HG02870 (cell line): ENCODE results near the gene USH1G.
A peak's percentile ranks its signal among the peaks of the same experiment; 100 is the strongest.

Source experiments
- ATAC-seq: cut with Tn5 transposase; IDR thresholded peaks from one replicate; pipeline ENCODE4 v1.9.1; 2021; ENCODE audit warnings: mild to moderate bottlenecking, moderate library complexity; ENCODE audit not compliant: unreplicated experiment

USH1G gene

GRCh38 chr17:74954665-74955421, 31.8 kb upstream of the USH1G start:
- ATAC-seq, result no peak

DNA sequence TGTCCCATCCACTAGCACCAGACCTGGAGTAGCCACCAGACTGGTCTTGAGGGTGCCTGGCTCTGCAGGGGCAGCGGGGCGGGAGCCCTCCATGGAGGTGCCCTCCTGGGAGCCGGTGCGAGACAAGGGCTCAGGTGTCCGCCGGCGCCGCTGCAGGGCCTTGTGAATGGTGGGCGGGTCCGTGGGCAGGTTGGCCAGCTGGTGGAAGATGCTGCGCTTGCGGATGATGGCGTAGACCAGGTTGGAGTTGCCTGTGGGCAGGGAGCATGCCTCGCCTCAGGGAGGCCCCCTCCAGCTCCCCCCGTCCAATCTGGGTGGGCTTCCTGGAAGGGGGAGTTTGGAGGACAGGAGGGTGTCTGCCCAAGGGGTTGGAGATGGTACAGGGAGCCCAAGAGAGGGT, 31.1 kb upstream of the USH1G start:
- ATAC-seq, result no peak

DNA sequence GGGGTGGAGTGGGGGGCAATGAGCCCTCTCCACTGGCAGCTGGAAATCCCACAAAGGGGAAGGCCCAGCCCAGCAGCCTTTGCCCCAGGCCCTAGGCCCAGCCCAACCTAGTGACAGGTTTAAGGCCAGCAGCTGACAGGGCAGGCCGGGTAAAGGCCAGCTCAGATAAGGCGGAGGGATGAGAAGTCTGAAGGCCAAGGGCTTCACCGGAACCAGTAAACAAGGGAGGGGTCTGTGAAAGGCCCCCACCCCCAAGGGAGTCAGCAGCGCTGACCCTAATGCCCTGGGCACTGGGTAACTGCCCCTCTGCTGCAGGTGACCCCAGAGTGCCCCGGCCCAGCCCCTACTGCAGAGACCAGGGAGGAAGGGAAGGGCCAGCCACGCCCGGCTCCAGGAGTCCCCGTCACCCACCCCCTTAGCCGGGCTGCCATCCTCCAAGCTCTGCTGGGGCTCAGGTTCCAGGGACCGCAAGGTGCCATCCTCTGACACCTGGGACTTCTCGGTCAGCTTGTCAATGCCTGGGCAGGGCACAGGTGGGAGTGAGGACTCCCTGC, 30.2 kb upstream of the USH1G start:
- no peak for ATAC-seq

DNA sequence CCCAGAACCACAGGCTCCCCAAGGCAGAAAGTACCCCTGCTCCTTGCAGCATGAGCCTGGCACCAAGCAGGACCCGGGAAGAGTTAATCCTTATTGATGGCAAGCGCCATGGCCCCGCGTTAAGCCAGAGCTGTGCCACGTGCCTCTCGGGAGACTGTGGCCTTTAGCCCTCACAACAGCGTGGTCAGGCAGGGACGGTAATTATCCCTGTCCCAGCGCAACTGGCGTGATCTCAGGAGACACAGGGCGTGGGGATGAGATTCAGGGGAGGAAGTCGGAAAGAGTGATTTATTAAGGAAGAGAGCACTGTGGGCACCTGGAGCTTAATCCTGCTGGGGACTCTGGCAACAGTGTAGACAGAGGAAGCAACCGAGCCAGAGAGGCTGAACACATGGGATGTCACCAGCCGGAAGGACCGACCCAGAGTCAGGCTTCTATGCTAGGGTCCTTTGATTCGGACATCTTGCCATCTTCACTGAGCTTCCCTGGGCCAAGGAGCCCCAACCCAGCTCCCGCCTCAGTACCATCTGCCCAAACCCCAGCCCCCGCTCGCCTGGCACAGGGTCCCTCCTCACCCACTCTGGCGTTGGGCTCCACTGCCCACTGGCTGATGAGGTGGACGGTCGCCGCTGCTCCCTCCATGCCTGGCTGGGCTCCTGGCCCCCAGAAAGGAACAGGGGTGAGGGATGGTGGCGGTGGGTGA, 29.5 kb upstream of the USH1G start:
- no peak for ATAC-seq

DNA sequence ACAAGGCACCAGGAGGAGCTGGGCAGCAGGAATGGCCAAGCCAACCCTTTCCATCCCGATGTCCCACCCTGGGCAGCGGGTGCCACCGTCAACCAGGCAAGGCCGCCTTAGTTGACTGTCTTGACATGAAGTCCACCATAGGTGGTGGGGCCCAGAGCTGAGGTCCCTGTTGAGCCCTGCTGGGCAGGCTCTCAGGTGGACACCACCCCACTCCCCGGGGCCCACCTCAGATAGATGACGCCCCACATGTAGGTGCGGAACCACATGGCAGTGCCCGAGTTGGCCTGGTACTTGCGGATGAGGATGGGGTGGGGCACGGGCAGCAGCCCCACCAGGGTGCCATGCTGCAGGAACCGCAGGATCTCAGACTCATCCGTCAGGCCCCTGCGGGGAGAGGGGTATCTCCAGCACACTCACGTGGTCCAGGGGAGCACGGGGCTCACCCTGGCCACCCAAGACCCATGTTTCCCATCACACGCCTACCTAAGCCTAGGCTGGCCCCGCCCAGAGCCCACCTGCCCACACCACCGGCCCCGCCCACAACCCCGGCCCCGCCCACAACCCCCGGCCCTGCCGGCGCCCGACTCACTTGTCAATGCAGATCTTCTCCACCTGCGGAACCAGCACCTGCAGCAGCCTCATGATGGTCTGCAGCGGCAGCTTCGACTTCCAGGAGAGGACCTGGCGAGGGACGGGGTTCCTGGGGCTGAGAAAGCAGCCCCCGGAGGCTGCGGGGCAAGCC, 28.8 kb upstream of the USH1G start:
- no peak for ATAC-seq

GRCh38 chr17:74951065-74951464, 28.0 kb upstream of the USH1G start:
- ATAC-seq, result no peak

DNA sequence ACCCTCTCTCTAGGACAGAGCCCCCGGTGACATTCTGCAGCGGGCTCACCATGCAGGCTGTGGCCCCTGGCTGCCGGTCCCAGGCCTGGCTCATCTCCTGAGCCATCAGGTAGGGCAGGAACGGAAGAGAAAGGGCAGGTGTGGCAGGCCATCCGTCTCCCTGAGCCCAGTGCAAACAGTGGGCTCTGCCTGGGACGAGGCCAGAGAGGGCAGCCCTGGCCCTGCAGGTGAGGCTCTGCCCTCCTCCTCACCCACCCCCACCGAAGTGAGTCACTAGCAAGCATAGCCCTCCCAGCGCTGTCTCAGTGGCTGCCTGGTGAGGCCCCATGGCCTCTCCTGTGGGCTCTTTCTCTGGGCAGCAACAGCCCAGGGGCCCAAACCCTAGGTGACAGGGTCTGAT, 27.2 kb upstream of the USH1G start:
- ATAC-seq, result no peak

DNA sequence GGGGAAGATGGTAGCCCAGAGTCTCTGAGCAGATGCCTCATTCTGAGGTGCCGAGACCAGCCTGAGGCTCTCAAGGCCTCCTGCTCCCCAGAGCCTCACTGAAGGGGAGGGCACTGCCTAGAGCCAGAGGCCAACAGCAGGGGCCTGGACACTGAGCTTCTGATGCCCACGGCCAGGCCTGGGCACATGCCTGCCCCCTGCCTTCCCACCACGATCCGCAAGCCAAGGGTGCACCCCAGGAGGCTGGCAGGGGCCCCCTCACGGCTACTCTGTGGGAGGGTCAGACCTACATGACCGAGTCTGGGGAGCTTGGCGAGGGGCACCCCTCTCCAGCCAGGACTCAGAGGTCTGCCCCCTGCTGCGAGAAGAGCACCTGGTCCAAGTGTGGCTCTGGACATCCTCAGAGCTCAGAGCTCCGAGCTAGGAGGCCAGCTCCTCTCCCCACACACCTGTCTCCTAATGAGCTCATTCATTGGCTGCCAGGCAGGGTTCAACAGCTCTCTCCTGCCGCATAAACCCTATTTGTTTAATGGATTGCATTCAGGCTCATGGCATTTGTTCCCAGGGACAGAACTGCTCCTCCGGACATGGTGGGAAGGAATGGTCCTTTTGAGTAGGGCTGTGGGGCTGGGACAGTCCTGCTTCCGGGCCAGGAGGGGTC, 26.5 kb upstream of the USH1G start:
- no peak for ATAC-seq

DNA sequence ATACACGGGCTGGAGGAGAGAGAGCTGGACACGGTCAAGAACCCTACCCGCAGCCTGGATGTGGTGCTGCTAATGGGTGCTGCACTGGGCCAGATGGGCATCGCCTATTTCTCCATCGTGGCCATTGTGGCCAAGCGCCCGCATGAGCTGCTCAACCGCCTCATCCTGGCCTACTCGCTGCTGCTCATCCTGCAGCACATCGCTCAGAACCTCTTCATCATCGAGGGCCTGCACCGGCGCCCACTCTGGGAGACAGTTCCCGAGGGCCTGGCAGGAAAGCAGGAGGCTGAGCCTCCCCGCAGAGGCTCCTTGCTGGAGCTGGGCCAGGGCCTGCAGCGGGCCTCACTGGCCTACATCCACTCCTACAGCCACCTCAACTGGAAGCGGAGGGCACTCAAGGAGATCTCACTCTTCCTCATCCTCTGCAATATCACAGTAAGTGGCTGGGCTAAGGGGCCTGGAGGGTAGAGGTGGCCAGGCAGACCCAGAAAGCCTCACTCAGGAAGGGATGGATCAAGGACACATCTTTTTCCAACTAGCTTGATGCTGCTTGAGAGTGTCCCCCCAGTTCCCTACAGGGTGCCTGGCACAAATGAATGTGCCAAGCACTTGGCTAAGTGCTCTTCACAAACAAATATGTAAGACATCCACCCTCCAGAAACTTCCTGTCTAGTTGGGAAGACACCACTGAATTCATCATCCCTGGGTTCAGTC, 24.1 kb upstream of the USH1G start:
- ATAC-seq, result no peak

- no peak for ATAC-seq
Measured at GRCh38 chr17:74946641-74947040, 23.6 kb upstream of the USH1G start.

- peak; percentile 68 for ATAC-seq
Measured at GRCh38 chr17:74945543-74945942, 22.5 kb upstream of the USH1G start.

GRCh38 chr17:74943808-74944522, 20.9 kb upstream of the USH1G start:
- ATAC-seq, result no peak

GRCh38 chr17:74941128-74941725, 18.2 kb upstream of the USH1G start:
- ATAC-seq, result no peak

- no peak for ATAC-seq
Measured at GRCh38 chr17:74939534-74939933, 16.5 kb upstream of the USH1G start.

- no peak for ATAC-seq
Measured at GRCh38 chr17:74938194-74938950, 15.3 kb upstream of the USH1G start.

DNA sequence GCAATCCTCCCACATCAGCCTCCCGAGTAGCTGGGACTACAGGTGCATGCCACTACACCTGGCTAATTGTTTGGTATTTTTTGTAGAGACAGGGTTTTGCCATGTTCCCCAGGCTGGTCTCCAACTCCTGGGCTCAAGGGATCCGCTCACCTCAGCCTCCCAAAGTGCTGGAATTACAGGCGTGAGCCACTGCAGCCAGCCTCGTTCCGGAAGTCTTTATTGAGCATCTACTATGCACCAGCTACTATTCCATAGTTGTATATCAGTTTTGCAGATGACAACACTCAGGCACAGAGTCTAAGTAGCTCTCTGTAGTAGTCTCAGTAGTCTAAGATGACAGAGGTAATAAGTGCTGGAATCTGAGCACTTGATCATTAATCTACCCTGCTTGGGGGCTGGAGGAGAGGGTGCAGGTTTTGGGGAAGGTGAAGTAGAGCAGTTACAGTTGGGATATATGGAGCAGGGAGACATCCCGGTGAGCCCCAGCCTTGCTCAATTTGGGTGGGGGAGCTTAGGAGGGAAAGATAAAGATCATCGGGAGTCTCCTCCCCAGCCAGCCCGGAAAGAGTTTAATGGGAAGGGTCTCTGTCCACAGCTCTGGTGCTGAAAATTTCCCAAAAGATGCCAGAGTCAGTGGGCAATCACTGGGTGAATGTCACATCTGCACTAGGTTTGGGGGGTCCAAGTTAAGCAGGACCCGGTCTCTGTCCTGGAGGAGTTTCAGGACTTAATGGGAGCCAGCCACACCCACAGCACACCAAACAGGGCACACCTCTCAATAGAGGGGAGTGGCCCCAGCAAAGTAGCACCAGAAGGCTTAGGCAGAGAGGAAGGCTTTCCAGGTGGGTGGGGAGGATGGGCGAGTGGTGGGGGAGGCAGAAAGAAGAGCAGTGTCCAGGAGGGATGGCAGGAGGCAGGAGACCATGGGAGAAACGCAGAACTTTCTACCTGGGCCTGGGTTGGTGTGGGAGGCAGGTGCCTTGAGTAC, 14.3 kb upstream of the USH1G start:
- no peak for ATAC-seq

GRCh38 chr17:74936470-74936799, 13.4 kb upstream of the USH1G start:
- no peak for ATAC-seq
